Dendritic cell treated with granulocyte-macrophage colony-stimulating factor and Interleukin-4, amounts not matched to agents 40 ng/mL and 50 ng/mL, for 4 days (primary cell): ENCODE measurements around the gene PRELID3B.

ENCODE experiments used
- H3K27ac Mint-ChIP-seq: one replicate; pipeline ENCODE4 v1.8.0; 2022; ENCODE audit warnings: mild to moderate bottlenecking, mixed read lengths
- H3K27me3 Mint-ChIP-seq: one replicate; pipeline ENCODE4 v1.8.0; 2022; ENCODE audit warnings: mild to moderate bottlenecking, mixed read lengths
- H3K36me3 Mint-ChIP-seq: one replicate; pipeline ENCODE4 v1.8.0; 2022; ENCODE audit warnings: low read depth, mixed read lengths
- H3K4me1 Mint-ChIP-seq: one replicate; pipeline ENCODE4 v1.8.0; 2022; ENCODE audit warnings: low read depth, mixed read lengths
- H3K4me3 Mint-ChIP-seq: one replicate; pipeline ENCODE4 v1.8.0; 2022; ENCODE audit warnings: mild to moderate bottlenecking, moderate library complexity, mixed read lengths
- H3K9me3 Mint-ChIP-seq: one replicate; pipeline ENCODE4 v1.8.0; 2022; ENCODE audit warnings: mixed read lengths
- intact Hi-C: fragments of 100-400 bp; cut with micrococcal nuclease; formaldehyde crosslinking; loops from one replicate; pipeline ENCODE4 v1.15.0; 2022

PRELID3B gene

GRCh38 chr20:59006167-59006863 lies 36.3 kb downstream of the PRELID3B start:
- intact Hi-C loops = no loop called here
- peaks cover 80% of the 10 kb centered on the region for H3K4me1 Mint-ChIP-seq

GRCh38 chr20:59005523-59006166 lies 36.9 kb downstream of the PRELID3B start:
- H3K36me3 Mint-ChIP-seq = peaks cover 66% of the 10 kb centered on the region
- H3K27ac Mint-ChIP-seq = peak overlapping the region; percentile 90
- intact Hi-C loops = loop anchor here (1.0 kb wide), 1 partner anchor 27 kb away; the partner anchor contains the start of gene ATP5F1E
- no peaks in the 10 kb centered on the region for H3K27me3 Mint-ChIP-seq
- H3K9me3 Mint-ChIP-seq = no peaks in the 10 kb centered on the region
- H3K4me3 Mint-ChIP-seq = peak overlapping the region; percentile 98
- peaks cover 80% of the 10 kb centered on the region for H3K4me1 Mint-ChIP-seq

More at GRCh38 chr20:59006167-59006863, 36.3 kb downstream of the PRELID3B start:
- Mint-ChIP-seq H3K27me3 (no peaks in the 10 kb centered on the region), H3K27ac (peak overlapping the region; percentile 90), H3K4me3 (peak overlapping the region; percentile 98), H3K36me3 (peaks cover 59% of the 10 kb centered on the region), H3K9me3 (no peaks in the 10 kb centered on the region)

GRCh38 chr20:59004763-59005522 lies 37.6 kb downstream of the PRELID3B start:
- Mint-ChIP-seq H3K9me3 (no peaks in the 10 kb centered on the region), H3K27me3 (no peaks in the 10 kb centered on the region), H3K4me3 (peak overlapping the region; percentile 98), H3K27ac (peak overlapping the region; percentile 90), H3K4me1 (peaks cover 77% of the 10 kb centered on the region), H3K36me3 (peaks cover 73% of the 10 kb centered on the region)
- intact Hi-C loops = loop anchor here (1.0 kb wide), 1 partner anchor 27 kb away; the partner anchor contains the start of gene ATP5F1E

- intact Hi-C loops = no loop called here
- Mint-ChIP-seq H3K4me1 (peaks cover 75% of the 10 kb centered on the region), H3K9me3 (no peaks in the 10 kb centered on the region)
Observed at GRCh38 chr20:59004493-59004762, 38.2 kb downstream of the PRELID3B start.

GRCh38 chr20:59003836-59004492 lies 38.6 kb downstream of the PRELID3B start:
- intact Hi-C loops = no loop called here

More at GRCh38 chr20:59004493-59004762, 38.2 kb downstream of the PRELID3B start:
- Mint-ChIP-seq H3K36me3 (peaks cover 78% of the 10 kb centered on the region), H3K27me3 (no peaks in the 10 kb centered on the region), H3K4me3 (peak overlapping the region; percentile 98), H3K27ac (peak overlapping the region; percentile 90)

GRCh38 chr20:59002874-59003399 lies 39.6 kb downstream of the PRELID3B start:
- Mint-ChIP-seq H3K36me3 (peaks cover 93% of the 10 kb centered on the region), H3K9me3 (no peaks in the 10 kb centered on the region), H3K27ac (peak overlapping the region; percentile 90), H3K4me3 (peak overlapping the region; percentile 98), H3K4me1 (peaks cover 74% of the 10 kb centered on the region), H3K27me3 (no peaks in the 10 kb centered on the region)
- intact Hi-C loops = no loop called here

More at GRCh38 chr20:59003836-59004492, 38.6 kb downstream of the PRELID3B start:
- Mint-ChIP-seq H3K27me3 (no peaks in the 10 kb centered on the region), H3K4me3 (peak overlapping the region; percentile 98), H3K9me3 (no peaks in the 10 kb centered on the region), H3K27ac (peak overlapping the region; percentile 90), H3K4me1 (peaks cover 75% of the 10 kb centered on the region), H3K36me3 (peaks cover 83% of the 10 kb centered on the region)

GRCh38 chr20:59002388-59002787 lies 40.2 kb downstream of the PRELID3B start:
- peaks cover 72% of the 10 kb centered on the region for H3K4me1 Mint-ChIP-seq
- H3K27ac Mint-ChIP-seq = peak overlapping the region; percentile 90
- no peaks in the 10 kb centered on the region for H3K27me3 Mint-ChIP-seq
- H3K4me3 Mint-ChIP-seq = peak overlapping the region; percentile 98
- intact Hi-C loops = no loop called here
- peaks cover 94% of the 10 kb centered on the region for H3K36me3 Mint-ChIP-seq
- no peaks in the 10 kb centered on the region for H3K9me3 Mint-ChIP-seq

- intact Hi-C loops = no loop called here
- H3K27me3 Mint-ChIP-seq = no peaks in the 10 kb centered on the region
- no peak overlapping the region for H3K4me3 Mint-ChIP-seq
- H3K9me3 Mint-ChIP-seq = no peaks in the 10 kb centered on the region
- H3K27ac Mint-ChIP-seq = peak overlapping the region; percentile 90
- peaks cover 77% of the 10 kb centered on the region for H3K4me1 Mint-ChIP-seq
- peaks cover 100% of the 10 kb centered on the region for H3K36me3 Mint-ChIP-seq
Observed at GRCh38 chr20:59001449-59002171, 41.0 kb downstream of the PRELID3B start.

- Mint-ChIP-seq H3K36me3 (peaks cover 100% of the 10 kb centered on the region), H3K9me3 (no peaks in the 10 kb centered on the region), H3K4me1 (peaks cover 82% of the 10 kb centered on the region), H3K4me3 (no peak overlapping the region), H3K27me3 (no peaks in the 10 kb centered on the region), H3K27ac (peak overlapping the region; percentile 90)
- intact Hi-C loops = no loop called here
Observed at GRCh38 chr20:59001068-59001448, 41.5 kb downstream of the PRELID3B start.

- peak overlapping the region; percentile 90 for H3K27ac Mint-ChIP-seq
- H3K27me3 Mint-ChIP-seq = no peaks in the 10 kb centered on the region
- H3K4me1 Mint-ChIP-seq = peaks cover 90% of the 10 kb centered on the region
- H3K4me3 Mint-ChIP-seq = peak overlapping the region; percentile 9
- intact Hi-C loops = no loop called here
- H3K9me3 Mint-ChIP-seq = no peaks in the 10 kb centered on the region
- H3K36me3 Mint-ChIP-seq = peaks cover 100% of the 10 kb centered on the region
Observed at GRCh38 chr20:59000326-59000725, 42.3 kb downstream of the PRELID3B start.

- Mint-ChIP-seq H3K4me1 (peaks cover 77% of the 10 kb centered on the region), H3K4me3 (no peak overlapping the region), H3K36me3 (peaks cover 100% of the 10 kb centered on the region), H3K9me3 (no peaks in the 10 kb centered on the region), H3K27me3 (no peaks in the 10 kb centered on the region), H3K27ac (peak overlapping the region; percentile 34)
- intact Hi-C loops = no loop called here
Observed at GRCh38 chr20:58998656-58999055, 43.9 kb downstream of the PRELID3B start.

GRCh38 chr20:58997141-58997770 lies 45.3 kb downstream of the PRELID3B start:
- no peak overlapping the region for H3K4me3 Mint-ChIP-seq
- peak overlapping the region; percentile 55 for H3K27ac Mint-ChIP-seq
- peaks cover 100% of the 10 kb centered on the region for H3K36me3 Mint-ChIP-seq
- no peaks in the 10 kb centered on the region for H3K27me3 Mint-ChIP-seq
- no peaks in the 10 kb centered on the region for H3K9me3 Mint-ChIP-seq
- H3K4me1 Mint-ChIP-seq = peaks cover 63% of the 10 kb centered on the region
- intact Hi-C loops = no loop called here

- intact Hi-C loops = no loop called here
Observed at GRCh38 chr20:58996226-58996611, 46.4 kb downstream of the PRELID3B start.

More at GRCh38 chr20:58996226-58996611, 46.4 kb downstream of the PRELID3B start:
- Mint-ChIP-seq H3K9me3 (no peaks in the 10 kb centered on the region), H3K27ac (peak overlapping the region; percentile 61), H3K36me3 (peaks cover 98% of the 10 kb centered on the region), H3K27me3 (no peaks in the 10 kb centered on the region), H3K4me3 (no peak overlapping the region), H3K4me1 (peaks cover 53% of the 10 kb centered on the region)
